GM18505 (cell line): ENCODE measurements around the gene SIRPG.

Experiments
- ATAC-seq: cut with Tn5 transposase; IDR thresholded peaks from one replicate; pipeline ENCODE4 v1.9.1; 2021; ENCODE audit not compliant: unreplicated experiment
- POLR2A ChIP-seq: IDR thresholded peaks from 4 replicates; pipeline ENCODE4 v1.6.1; 2011; ENCODE audit warnings: borderline replicate concordance; ENCODE audit not compliant: insufficient read depth, insufficient read length; ENCODE audit errors: extremely low read depth

Gene SIRPG

DNA sequence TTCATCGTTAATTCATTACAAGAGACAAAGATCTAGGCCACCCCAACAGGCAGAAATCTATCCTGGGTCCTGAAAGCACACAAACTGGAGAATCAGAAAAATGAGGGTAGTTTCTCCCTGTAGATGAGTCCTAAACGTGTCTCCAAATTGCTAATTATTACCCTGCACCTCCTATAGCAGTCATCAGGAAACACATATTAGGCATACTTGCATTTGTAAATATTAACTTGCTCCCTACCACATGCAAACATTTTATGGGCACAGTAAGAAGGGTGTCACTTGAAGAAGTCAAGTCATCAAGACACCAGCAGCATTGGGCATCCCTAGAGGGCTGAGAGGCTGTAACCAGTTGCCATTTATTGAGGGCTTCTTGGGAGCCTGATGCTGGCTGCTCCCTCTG lies 19.8 kb downstream of the SIRPG start:
- TF ChIP-seq POLR2A: no peak
- ATAC-seq: no peak

DNA sequence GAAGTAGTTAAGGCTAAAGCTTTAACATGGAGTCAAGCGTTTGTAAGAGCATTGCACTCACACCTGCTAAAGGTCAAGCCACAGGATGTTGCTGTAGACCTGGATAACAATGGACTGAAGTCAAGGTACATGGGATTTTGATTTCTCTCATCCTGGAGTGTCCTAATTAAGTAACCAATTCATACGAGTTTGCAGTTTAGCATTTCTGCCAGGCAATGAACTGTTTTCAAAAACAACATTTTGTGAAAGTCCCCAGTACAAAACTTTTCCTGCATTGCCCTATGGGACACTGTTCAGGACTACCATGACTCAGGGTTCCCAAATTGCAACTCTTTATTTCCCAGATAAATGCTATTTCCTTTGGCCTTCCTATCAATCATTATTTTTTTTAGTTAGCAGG lies 20.4 kb downstream of the SIRPG start:
- TF ChIP-seq POLR2A: no peak
- no peak for ATAC-seq

DNA sequence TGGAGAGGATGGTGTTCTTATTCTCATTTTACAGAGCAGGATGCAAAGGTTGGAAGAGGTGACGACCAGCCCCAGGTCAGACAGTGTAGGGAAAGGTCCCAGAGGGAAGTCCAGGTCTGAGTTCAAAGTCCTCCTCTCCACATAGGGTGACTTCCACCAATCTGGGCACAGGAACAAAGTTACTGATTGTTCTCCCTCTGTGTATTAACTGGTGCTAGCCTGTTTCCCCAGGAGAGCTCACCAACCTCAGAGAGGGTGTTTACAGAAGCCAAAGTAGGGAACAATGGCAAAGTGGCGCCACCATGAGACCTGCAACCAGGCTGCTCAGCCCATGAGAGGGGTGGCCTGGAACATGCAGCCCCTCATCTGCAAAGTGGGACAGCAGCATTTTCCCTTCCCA lies 21.0 kb downstream of the SIRPG start:
- no peak for TF ChIP-seq POLR2A
- ATAC-seq: no peak

DNA sequence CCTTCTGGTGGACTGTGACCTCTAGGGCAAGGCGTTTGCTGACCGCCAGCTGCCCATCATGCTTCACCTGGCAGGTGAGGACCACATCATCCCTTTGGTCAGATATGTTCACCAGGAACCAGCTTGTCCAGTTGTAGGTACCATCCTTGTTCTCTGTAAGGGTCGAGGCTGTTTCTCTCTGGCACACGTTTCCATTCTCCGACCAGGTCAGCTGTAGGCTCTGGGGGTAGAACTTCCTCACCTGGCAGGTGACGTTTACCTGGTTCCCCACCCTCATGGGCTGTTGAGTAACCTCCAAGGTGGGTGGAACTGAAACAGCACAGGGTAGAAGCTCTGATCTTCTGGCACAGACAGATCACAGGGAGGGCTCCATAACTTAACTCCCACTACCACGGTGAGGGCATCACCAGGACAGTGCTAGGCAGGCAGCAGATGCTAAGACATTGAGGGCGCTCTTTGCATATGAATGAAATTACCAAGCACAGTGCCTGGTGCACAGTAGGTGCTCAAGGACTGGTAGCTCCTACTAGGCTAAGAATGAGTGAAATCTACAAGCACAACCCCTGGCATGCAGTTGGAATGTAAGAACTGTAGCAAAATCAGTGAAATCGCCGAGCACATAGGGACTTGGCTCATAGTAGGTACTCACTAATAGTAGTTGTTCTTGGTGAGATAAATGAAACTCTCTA lies 22.1 kb downstream of the SIRPG start:
- TF ChIP-seq POLR2A: no peak
- ATAC-seq: no peak

DNA sequence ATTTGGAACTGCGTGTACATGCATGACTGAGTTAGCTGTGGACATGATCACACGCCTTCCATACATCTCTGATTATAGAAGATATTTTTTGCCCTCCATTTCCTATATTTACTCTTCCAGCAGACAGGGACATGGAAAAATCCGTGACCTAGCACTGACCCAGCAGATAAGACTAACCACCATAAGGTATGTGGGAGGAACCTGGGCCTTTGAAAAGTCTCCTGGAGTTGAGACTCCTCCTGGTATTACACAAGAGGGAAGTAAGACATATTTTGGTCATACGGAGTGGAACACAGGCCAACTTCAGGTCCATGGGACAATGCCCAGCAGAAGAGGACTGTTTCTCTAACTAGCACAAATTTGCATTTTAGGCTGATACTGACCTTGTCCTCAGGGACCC lies 24.0 kb downstream of the SIRPG start:
- no peak for ATAC-seq
- TF ChIP-seq POLR2A: no peak

DNA sequence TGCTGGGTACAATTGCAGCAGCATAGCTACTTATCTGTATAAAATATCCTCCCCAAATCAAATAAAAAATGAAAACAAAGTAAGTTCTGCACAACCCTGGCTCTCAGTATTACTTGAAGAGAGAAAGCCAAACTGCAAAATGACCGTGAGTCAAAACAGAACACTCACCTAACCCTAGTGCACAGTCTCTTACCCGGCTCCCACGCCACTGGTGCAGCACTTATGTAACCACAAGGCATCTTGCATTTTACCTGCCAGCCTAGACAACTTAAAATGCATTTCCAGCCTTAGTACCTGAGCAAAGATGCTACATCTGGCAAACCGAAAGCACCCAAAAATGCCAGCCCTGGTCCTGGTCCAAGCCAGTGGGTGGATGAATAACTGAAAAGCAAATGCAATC lies 25.4 kb downstream of the SIRPG start:
- ATAC-seq: no peak
- TF ChIP-seq POLR2A: no peak

DNA sequence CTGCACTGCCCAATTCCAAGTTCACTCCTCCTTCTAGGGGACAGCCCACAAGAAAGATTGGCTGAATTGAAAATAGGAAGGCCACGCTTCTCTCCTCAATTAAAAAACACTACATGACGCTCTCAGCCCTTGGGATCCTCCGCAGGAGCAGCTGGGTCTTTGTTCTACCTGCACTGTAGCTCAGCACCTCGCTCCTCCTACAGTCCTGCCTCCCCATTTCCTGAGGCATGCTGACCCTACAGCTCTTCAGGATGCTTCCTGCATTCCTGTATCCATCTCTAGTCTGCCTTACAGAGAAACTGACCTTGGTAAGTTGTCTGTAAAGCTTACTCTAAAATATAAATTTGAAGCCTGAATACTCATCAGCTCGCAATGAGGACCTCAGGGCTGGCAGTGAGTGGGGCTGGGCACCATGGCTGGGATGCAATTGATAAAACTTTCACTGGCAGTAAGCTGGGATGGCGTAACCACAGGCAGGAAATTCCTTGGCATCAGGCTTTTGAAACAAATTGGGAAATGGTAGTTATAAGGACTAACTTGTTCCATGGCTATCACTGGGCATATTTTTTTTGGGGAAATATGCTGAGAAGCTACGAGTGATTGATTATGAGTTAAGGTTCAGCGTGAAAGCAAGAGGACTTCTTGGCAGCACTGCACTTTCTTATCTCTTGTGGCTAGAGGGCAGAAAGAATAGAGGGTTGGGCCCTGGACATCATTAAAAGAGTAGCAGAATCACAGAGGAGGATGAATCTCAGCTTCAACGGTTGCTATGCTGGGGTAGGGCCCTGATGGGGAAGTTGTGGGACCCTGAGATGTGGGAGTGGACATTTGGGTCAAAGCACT lies 26.0 kb downstream of the SIRPG start:
- TF ChIP-seq POLR2A: no peak
- no peak for ATAC-seq

DNA sequence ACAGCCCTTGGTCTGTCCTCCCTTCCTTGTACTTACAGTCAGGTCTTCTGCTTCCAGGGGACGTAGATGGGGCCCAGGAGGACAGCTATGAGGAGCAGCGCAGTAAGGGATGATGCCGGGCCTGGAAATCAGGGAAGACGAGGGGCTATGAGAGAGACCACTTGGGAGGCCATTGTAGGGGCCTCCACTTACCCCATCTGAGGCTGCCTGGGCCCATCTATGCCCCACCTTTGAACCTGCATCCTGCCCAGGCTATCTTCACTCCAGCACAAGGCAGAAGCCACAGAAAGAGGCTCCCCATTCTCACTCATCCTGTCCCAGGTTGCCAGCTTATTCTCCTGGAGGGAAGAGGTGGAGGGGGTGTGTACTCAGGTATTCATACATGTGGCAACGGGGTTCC lies 27.4 kb downstream of the SIRPG start:
- ATAC-seq: no peak

DNA sequence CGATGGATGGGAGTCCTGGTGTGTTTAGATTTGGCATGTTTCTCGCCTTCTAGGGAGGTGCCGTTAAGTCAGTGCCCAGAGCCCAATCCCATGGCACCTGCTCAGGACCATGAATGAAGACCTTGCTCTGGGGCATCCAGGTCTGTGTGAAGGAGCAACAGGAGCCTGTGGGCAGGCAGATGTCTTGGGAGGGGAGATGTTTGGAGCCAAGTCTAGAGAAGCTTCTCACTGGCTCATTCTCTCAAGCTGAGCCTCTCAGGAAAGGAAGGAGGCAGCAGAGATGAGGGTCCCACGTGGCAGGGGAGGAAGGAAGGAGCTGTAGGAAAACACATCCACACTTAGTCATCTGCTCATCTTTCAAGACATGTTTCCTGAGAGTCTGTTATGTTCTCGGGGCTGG lies 28.3 kb downstream of the SIRPG start:
- TF ChIP-seq POLR2A: no peak
- ATAC-seq: no peak

More for the DNA sequence above, 27.4 kb downstream of the SIRPG start:
- TF ChIP-seq POLR2A: no peak

DNA sequence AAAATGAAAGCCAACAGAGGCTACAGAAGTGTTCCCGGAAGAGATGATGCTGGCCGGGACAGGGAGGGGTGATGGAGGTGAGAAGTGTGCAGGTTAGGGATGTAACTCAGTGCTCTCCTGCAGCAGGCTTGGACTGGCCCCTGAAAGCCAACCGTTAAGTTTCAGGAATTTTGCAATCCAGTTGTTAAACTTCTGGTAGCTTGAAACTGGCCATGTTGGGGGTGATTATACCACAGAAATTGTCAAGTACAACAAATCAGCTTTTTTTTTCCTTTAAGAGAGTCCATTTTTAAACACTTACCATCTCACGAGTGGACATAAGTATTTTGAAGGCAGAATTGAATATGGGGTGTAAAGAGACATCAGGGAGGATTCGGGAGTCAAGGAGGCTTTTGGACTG lies 29.0 kb downstream of the SIRPG start:
- no peak for ATAC-seq
- no peak for TF ChIP-seq POLR2A

DNA sequence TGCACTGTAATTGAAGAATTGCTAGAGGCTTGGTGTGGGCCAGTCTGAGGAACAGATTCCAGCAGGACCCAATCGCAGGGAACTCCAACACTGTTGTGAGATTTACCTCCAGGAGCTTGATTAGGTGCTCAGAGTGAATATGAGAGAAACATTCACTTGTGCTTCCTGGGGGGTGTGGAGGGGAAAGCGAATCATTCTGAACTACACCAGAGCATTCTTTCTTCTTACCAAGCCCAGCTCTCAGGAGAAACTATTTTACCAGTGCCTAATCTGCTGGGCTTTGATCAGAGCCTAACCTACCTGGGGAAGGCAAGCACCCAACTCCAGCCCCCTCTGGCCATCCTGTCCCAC lies 30.4 kb downstream of the SIRPG start:
- TF ChIP-seq POLR2A: no peak
- ATAC-seq: no peak

DNA sequence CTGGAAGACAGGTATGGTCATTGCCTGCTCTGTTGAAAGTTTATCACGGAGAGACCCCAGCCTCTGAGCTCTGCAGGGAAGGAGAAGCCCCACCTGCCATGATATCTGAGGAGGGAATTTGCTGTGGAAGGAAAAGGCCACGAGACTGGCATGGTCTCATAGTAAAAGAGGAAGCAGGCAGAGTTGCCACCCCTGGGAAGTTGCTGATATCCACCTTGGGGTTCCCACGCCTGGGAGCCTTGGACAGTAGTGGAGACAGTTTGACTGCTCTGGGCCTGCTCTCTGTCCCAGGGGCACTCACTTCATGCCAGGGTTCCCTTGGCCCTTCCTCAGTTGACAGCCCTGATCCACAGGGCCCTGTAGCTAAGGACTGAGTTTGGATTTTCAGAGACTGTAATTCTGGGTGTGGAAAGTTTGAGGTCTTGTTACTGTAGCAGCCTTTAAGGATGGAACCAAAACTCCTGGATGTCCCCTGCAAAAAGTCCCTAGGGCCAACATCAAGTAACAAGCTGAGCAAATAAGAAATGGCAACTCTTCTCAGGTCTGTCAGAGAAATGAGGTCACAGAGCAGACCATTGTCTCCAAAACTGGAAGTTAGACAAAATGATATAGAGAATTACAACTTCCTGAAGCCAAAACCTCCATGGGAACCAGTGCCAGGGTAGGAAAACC lies 30.9 kb downstream of the SIRPG start:
- ATAC-seq: no peak
- TF ChIP-seq POLR2A: no peak

DNA sequence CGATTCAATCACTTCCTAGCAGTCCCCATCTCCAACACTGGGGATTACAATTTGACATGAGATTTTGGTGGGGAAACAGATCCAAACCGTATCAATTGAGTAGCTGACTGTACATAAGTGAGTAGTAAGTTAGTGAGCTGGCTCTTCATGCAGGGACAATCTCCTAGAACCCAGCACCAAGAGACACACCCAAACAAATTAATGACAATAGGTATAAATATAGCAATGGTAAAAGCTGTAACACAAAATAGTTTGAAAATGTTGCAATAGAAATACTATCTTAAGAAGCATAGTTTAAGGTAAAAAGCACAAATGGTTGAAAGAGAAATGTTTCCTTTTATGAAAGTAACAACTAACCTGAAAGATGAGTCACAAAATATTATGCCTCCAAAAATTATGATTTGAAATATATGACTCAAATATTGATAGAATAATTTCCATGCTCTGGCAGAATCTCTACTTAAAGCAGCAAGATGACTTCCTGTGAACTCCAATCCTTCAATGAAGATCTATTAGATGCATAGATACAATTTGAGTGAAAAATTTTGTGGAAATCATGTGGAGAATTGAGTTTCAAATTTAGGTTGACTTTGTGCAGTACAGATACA lies 32.4 kb downstream of the SIRPG start:
- TF ChIP-seq POLR2A: no peak
- ATAC-seq: no peak
